Activated naive CD8-positive, alpha-beta T cell treated with anti-CD3 and anti-CD28 coated beads, Interleukin-2, amount 50 U/mL, for 16 hours (primary cell): ENCODE data around the gene KLF14.
"Not testable (repeated sequence)": the region's sequence is repeated elsewhere in the genome, so short reads cannot be mapped to it uniquely, and the experiment has no call there.

ENCODE experiments used
- DNase-seq: peaks from one replicate; pipeline ENCODE4 v3.0.0-alpha.2; 2020; ENCODE audit warnings: low read depth, low spot score

Gene KLF14

GRCh38 chr7:130719541-130719940, 14.5 kb downstream of the KLF14 start:
- no peak for DNase-seq

DNA sequence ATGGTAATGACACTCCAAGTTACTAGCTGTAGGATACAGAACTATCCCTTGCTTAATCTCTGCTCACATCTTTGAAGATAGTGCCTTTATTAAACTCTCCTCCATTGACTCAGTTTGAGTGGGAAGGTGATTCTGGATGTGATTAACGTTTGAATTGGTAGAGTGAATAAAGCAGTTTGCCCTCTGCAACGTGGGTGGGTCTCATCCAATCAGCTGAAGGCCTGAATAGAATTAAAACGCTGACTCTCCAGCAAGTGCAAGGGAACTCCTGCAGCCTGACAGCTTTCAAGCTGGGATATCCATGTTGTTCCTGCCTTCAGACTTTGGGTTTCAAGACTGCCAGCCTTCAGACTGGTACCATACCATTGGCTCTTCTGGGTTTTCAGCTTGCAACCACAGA, 21.6 kb downstream of the KLF14 start:
- no peak for DNase-seq

DNA sequence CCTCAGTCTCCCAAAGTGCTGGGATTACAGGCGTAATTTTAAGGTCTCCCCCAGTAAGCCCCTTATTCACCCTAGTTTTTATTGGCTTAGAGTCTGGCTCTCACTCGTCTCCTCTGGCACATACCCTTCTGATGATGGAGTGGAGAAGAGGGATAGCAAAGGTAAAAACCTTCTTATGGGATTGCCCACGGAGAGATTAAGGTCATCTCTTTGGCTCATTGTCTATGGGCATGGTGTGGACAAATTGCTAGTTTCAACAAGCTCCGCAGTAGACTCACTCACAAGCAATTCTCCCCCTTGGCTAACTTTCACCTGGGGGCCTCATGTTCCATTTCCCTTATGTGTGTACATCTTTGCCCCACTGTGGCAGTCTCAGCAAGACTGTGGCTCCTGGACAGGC, 25.2 kb downstream of the KLF14 start:
- DNase-seq, result no peak

- DNase-seq, result no peak
Measured at GRCh38 chr7:130708001-130708400, 26.0 kb downstream of the KLF14 start.

DNA sequence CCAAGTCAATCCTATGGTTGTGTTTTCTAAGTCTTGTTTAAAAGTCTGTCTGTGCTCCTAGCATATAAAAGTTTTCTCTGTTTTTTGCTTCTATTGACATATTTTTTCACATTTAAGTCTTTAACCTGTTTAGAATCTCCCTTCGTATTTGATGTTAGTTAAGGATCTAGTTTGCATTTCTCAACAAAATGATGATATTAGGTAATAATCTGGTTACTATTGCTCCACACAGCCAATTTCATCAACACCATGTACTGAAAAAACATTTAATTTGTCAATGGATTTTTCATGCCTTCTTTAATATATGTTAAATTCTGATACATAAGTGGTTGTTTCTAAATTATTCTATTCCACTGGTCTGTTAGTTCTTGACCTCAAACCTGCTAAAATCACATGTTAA, 30.2 kb downstream of the KLF14 start:
- no peak for DNase-seq

GRCh38 chr7:130701650-130702049, 32.4 kb downstream of the KLF14 start:
- DNase-seq, result no peak

- no peak for DNase-seq
Measured at GRCh38 chr7:130700760-130701159, 33.2 kb downstream of the KLF14 start.

DNA sequence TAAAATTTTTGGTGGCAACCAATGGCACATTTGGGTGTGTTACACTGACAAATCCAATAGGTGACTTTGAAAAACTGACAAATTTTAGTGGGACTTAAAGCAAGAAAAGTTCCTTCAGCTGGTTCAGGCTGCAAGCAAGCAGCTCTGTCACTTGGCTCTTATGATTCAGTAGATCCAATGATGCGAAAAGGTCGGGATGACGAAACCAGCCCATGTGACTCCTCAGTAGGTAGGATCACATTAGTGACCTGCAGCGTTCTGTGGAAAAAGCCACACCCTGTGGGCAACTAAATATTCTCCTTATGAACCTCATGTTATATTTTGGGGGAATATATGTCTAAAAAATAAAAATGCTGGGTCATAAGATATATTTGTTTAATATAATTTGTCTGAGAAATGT, 34.3 kb downstream of the KLF14 start:
- no peak for DNase-seq

DNA sequence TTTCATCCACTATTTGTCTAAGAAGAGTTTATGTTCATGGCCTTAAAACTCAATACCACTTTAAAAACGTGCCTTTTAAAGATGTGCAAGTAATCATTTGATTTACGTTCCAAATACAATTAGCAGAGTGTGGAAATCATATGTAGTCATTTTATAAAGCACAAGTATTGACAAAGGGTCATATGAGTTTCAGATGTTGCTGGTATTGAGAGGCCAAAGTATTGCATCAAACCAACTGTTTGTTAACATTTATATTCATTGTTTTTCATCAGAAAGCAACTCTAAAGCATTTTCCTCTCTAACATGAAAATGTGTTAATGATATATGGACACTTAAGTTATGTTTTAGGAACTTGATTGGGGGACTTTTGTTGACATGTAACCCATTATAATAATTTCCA, 36.2 kb downstream of the KLF14 start:
- DNase-seq, result no peak

GRCh38 chr7:130695840-130696239, 38.2 kb downstream of the KLF14 start:
- no peak for DNase-seq

DNA sequence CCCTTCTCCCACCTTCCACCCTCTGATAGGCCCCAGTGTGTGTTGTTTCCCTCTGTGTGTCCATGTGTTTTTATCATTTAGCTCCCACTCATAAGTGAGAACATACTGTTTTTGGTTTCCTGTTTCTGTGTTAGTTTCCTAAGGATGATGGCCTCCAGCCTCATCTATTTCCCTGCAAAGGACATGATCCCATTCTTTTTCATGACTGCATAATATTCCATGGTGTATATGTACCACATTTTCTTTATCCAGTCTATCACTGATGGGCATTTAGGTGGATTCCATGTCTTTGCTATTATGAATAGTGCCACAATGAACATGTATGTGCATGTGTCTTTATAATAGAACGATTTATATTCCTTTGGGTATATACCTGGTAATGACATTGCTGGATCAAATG, 41.6 kb downstream of the KLF14 start:
- not testable (repeated sequence) for DNase-seq

DNA sequence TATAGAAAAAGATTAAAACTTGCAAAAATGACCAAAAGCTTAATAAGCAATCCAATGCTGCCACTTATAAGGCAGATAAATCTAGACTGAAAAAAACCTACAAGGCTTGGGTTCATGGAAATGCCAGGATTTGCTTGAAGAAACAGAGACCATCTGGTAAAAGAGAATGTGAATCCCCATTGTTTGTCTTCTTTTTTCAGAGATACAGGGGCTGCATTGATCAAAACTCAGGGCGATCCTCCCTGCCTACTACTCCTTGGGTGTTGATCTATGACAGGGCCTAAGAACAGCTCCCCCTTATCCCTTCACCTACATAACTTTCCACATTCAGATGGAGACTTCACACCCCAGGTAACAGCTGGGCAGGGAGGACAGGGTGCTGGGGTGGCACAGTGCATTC, 44.3 kb downstream of the KLF14 start:
- no peak for DNase-seq

- DNase-seq, result no peak
Measured at GRCh38 chr7:130683026-130683425, 51.0 kb downstream of the KLF14 start.
